ENCODE results near the gene RIMKLA.
A peak's percentile ranks its signal among the peaks of the same experiment; 100 is the strongest.

RIMKLA gene

GRCh38 chr1:42461196-42461595 lies 80.6 kb downstream of the RIMKLA start:
- Histone ChIP-seq H3K9ac (ENCODE audit: low read depth, low read length) (no peak overlapping the region), H3K4me1 (ENCODE audit: insufficient read depth, low read length) (no peaks in the 10 kb centered on the region), H3K36me3 (ENCODE audit: insufficient read depth, low read length) (peaks cover 6% of the 10 kb centered on the region; the same call in 1 of the 2 replicates), H3K9me3 (ENCODE audit: control insufficient read depth, insufficient read depth, low read length) (no peaks in the 10 kb centered on the region)

DNA sequence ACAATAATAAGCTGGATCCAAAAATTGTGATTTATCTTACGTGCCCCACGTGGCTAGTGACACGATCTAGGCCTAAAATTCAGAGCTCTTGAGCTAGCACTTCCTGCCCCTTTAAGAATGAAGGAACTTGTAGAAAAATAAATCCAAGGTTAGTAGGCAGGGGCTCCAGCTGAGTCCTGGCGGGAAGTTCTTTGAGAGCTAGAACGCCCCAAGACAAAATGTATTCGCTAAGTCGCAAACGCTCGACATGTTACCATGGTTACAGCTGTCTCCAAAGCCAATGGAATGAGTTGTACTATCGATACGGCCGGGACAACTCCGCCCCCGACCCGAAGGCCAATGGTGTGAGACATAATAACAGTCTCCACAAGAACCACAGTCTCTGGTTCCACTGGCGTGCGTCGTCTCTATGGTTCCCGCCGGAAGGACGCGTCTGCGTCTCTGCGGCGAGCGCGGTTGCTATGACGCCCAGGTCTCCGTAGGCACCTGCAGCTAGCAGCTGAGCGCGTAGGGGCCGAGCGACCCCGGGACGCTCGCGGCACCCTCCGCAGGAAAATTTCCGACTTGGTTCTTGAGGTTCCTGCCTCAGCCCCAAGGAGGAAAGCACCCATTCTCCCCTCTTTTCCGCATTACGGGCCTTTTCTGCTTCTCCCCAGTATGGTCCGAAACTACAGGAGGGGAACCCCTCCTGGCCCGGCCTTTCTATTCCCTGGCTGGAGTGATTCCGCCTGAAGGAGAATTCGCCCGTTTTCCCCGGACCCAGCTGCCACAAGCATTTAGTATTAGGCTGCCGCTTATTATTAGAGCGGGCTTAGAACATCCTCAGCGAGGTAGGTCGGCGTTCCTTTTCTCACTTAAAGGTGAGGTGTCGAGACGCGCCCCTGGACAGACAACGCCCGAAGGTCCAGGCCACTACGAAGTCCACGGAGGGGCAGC lies 82.5 kb downstream of the RIMKLA start, which contains the start of gene CCDC30:
CCDC30 (plus strand) TSS at position 459 of the 936 bp plus-strand sequence. CDS start 17,266 bp downstream, outside the sequence.
- H3K4me1 ChIP-seq (ENCODE audit: insufficient read depth, low read length): no peaks in the 10 kb centered on the region
- peak within 1 kb of the TSS; percentile 61 for H3K9ac ChIP-seq (ENCODE audit: low read depth, low read length)
- peaks cover 6% of the 10 kb centered on the region; the same call in 1 of the 2 replicates for H3K36me3 ChIP-seq (ENCODE audit: insufficient read depth, low read length)
- no peaks in the 10 kb centered on the region for H3K9me3 ChIP-seq (ENCODE audit: control insufficient read depth, insufficient read depth, low read length)

DNA sequence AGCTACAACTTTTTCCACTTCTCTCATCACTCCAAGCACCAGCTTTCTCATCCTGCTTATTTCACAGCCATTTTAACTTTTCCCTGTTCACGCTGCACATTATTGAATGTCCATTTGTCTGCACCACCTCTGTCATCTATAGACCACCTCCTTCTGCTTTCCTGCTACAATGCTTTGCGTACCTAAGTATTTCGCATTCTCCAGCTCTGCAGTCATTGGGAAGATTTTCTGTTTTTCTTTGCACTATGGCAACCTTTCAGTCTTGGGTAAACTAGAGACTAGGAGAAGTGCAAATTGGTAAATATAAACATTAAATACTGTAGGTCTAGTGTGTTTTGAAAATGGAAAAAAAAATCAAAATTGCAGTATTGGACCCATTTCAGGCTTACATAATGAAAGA lies 83.3 kb downstream of the RIMKLA start:
- H3K4me1 ChIP-seq (ENCODE audit: insufficient read depth, low read length): no peaks in the 10 kb centered on the region
- H3K9me3 ChIP-seq (ENCODE audit: control insufficient read depth, insufficient read depth, low read length): no peaks in the 10 kb centered on the region
- peaks cover 6% of the 10 kb centered on the region; the same call in 1 of the 2 replicates for H3K36me3 ChIP-seq (ENCODE audit: insufficient read depth, low read length)
- peak overlapping the region; percentile 61 for H3K9ac ChIP-seq (ENCODE audit: low read depth, low read length)

- no peaks in the 10 kb centered on the region for H3K4me1 ChIP-seq (ENCODE audit: insufficient read depth, low read length)
- H3K36me3 ChIP-seq (ENCODE audit: insufficient read depth, low read length): no peaks in the 10 kb centered on the region
- no peak overlapping the region for H3K9ac ChIP-seq (ENCODE audit: low read depth, low read length)
- no peaks in the 10 kb centered on the region for H3K9me3 ChIP-seq (ENCODE audit: control insufficient read depth, insufficient read depth, low read length)
Measured at GRCh38 chr1:42466030-42466429, 85.4 kb downstream of the RIMKLA start.

DNA sequence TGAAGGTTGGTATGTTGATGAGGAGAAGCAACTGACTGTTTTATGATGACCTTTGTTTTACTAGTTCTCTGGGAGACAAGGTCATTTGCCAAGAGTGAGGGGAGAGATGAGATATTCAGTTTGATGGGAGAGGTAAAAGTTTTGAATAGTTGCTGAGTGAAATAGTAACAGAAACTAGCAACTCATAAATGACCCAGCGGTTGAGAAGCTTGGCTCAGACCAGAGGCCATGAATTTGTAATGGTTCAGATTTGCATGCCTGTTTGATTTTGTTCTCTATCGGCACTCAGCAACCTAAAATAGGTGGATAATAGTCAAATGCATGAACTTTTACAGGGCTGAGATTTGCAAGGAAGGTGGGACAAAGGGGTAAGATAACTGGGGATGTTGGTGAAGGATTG lies 89.1 kb downstream of the RIMKLA start:
- no peaks in the 10 kb centered on the region for H3K36me3 ChIP-seq (ENCODE audit: insufficient read depth, low read length)
- no peaks in the 10 kb centered on the region for H3K4me1 ChIP-seq (ENCODE audit: insufficient read depth, low read length)

More for the DNA sequence above, 89.1 kb downstream of the RIMKLA start:
- H3K9me3 ChIP-seq (ENCODE audit: control insufficient read depth, insufficient read depth, low read length): no peaks in the 10 kb centered on the region
- no peak overlapping the region for H3K9ac ChIP-seq (ENCODE audit: low read depth, low read length)

Data from ES-I3 (cell line).